SKM-1 treated with dmso at 0.1 percent for 144 hours (cell line): Measurements from ENCODE around the gene POLR3A.

Source experiments
- DNase-seq: peaks from one replicate; lab custom pipeline; 2025; ENCODE audit not compliant: unreplicated experiment; lab: John Stamatoyannopoulos, UW

Gene POLR3A

DNA sequence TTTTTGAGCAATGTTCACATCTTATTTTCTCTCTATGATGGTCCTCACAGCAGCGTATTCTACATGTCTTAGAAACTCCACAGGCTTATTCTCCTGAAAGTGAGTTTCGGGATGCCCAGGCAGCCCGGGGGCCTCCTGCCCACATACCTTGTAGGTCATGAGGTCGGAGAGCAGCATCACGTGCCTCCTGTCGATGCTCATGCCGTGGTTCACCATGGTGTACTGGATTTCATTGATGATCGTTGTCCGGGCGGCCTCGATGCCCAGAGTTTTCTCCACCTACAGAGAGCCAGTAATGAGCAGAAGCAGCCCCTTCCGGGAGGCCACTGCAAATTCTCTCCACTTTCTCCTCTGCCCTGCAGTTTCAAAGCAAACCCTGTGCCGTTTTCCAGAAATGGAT, 48.0 kb downstream of the POLR3A start:
- no peak for DNase-seq

DNA sequence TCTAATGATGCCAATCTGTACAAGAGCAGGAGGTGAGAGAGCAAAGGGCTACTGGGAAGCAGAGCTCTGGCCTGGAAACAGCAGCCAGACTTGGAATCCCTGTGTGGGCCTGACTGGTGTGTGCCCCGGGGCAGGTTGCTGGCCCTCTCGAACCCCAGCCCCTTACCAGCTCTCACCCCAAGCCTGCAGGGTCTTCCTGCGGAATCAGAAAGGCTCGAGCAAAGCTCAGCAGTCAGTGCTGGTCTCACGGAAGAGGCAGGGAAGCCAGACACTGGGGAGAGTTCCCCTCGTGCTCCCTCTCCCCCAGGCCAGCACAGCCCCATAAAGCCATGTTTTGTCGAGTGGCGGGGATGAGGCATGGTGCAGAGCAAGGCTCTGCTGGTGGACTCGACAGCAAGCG, 50.1 kb downstream of the POLR3A start:
- DNase-seq = no peak

DNA sequence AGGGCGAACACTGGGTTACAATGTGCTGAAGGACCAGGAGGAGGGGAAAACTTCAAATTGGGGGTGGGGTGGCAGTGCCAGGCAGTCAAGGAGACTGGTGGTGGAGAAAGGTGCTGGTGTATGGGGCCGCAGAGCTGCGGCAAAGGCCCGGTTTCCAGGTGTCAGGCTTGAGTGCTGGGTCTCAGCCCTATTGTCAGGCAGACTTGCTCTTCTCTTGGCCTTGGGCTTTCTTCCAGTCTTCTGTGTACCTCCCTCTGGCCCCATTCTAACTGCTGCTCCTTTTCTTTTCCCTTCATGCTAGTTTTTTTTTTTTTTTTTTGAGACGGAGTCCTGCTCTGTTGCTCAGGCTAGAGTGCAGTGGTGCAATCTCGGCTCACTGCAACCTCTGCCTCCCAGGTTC, 51.0 kb downstream of the POLR3A start:
- DNase-seq = no peak

DNA sequence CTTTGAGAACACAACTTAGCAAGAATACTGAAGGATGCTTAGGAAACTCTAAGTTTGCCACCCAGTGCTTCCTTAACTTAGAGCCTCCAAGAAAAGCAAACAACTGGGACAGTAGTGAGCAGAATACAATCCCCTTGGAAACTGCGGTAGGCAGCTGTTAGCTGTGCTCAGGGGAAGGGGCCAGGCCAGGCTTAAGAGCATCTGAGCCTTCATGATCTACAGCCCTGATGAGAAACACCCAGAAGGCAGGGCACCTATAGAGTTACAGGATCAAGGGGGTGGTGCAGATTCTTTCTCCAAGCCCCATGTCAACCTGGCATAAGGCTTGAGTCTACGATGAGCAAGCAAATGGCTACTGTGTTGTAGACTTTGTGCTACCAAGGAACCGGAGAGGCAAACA, 51.4 kb downstream of the POLR3A start:
- DNase-seq = no peak

GRCh38 chr10:77977016-77977415, 52.3 kb downstream of the POLR3A start:
- DNase-seq = no peak

DNA sequence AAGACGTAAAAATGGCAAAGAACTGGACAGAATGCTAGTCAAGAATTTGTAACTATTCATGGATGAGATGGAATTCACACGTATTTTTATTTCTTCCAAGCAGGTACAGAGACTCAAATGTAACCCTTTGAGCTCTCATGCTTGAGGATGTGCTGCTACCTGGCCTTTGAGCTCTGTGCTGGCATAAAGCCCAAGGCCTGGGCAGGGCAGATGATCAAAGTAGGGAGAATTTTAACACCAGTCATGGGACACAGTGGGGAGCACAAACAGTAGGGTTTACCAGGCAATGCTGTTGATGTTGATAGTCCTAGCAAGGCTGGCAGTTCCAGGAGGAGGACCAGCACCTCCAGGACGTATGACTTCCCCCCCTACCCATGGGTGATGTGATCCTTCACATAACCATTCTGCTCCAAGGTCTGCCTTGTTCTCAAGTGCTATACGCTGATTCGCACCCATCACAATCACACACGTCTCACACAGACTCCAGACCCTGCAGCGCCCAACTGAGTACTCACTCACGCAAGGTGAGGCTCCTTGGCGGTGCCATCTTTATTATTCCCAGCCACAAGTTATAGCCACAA, 54.1 kb downstream of the POLR3A start:
- no peak for DNase-seq

DNA sequence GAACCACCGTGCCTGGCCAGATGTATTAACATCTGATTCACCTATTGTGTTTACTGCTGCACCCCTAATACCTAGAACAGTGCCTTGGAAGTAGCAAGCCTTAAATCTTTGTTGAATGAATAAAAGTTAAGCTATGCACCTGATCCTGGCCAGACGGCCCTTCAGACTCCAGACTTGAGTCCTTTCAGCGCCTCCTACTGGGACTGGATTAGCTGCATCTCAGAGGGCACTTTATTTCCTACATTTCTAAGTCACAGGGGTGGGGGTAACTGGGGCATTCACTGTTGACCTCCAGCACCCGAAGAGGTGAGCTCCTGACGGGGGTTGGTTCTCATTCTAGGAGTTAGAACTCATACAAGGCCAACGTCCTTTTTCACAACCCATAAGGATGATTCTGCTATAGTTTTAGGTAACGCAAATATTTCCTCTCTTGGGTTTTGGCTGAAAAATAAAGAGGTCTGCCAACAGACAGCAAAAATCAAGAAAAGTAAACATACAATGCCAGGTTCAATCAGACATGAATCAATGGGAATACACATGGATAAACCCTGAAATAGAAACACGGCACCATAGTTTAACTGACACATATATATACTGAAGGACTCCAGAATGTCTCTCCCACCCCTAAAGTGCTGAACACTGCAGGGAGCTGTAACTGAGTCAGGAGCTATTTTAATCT, 54.8 kb downstream of the POLR3A start:
- peak; percentile 30 for DNase-seq

DNA sequence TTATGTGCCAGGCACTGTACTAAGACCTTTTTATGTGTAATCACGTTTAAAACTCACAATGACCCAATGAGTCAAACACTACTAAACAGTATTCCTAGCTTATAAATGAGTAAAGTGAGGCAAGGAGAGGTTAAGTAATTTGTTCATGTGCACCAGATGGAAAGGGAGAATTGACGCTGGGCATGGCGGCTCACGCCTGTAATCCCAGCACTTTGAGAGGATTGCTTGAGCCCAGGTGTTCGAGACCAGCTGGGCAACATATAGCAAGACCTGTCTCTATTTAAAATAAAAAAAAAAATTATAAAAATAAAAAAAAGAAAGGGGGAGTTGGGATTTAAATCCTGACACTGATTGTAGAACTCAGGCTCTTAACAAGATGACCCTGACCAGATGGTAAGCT, 56.0 kb downstream of the POLR3A start:
- DNase-seq = no peak

DNA sequence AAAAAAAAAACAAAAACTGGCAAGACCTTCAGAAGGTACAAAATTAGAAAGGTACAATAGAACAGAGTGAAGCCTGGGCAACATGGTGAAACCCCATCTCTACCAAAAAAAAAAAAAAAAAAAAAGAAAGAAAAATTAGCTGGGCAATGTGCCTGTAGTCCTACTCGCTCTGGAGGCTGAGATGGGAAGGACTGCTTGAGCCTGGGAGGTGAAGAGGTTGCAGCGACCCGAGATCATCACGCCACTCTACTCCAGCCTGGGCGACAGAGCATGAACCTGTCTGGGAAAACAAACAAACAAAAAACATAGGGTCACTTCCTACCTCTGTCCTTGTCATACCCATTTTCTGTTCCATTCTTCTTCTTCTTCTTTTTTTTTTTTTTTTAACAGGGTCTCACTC, 57.2 kb downstream of the POLR3A start:
- DNase-seq = no peak

DNA sequence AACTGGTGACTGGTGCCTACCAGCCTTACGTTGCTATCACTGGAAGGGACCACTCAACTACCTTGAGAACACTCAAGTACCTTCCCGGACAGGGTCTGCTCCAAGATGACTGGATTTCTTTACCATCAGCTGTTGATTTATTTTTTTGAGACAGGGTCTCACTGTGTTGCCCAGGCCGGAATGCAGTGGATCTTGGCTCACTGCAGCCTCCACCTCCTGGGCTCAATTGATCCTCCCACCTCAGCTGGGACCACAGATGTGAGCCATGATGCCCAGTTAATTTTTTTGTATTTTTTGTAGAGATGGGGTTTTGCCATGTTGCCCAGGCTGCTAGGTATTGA, 57.5 kb downstream of the POLR3A start:
- no peak for DNase-seq

DNA sequence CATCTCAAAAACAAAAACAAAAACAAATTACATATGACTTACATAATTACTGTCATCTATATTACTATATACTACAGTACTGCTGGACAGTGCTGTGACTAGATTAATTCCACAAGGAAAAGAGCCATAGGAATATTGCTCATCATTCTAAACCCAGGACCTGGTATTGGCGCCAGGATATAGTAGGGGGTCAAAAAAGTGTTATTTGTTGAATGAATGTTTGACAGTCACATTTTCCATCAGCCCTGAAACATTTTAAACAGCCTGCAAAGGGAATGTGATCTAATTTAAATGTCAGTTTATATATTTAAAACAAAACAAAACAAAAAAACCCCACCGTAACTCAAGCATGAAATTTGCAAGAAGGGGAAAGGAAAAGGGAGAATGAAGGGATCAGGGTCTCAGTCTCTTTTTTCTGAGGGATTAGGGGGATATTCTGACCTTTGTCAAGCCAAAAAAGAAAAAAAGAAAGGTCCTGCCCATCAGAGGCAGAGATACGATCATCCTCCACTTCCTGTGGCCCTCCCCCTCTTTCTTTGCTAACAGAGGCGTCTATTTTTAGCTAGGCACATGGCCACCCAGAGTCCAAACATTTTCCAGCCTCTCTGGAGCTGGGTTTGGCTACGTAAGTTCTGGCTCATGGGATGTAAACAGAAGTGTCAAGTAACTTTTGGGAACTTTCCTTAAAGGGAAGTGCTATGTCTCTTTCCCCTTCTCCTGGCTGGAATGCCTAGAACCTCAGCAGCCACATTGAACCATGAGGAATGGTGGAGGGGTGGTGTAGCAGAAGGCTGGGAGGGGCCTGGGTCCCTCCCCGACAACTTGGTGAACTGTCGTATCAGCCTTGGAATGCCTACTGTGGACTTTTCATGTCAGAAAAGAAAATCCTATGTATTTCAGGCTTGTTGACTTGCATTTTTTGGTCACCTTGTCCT, 58.2 kb downstream of the POLR3A start:
- peak; percentile 19 for DNase-seq

GRCh38 chr10:77969114-77969513, 60.2 kb downstream of the POLR3A start:
- DNase-seq = no peak

DNA sequence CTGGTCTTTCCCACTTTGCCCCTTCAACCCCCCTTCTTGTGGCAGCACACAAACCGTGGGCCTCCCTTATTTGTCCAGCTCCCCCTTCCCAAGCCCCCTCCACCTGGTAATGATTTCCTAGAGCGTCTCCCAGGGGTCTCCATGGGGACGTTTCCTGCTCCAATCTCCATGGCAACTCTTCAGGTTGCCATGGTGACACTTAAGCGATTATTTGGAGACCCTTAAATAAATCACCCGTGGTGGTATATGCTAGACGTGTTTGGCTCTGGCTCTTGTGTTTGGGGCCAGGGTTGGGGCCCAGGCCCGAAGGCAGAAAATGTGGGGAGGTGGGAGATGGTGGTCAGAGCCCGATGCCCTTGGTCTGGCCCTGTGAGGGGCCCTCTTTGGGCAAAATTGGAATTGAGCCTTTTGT, 61.7 kb downstream of the POLR3A start:
- no peak for DNase-seq

- no peak for DNase-seq
These were observed 64.0 kb downstream of the POLR3A start for GRCh38 chr10:77965294-77965693.

DNA sequence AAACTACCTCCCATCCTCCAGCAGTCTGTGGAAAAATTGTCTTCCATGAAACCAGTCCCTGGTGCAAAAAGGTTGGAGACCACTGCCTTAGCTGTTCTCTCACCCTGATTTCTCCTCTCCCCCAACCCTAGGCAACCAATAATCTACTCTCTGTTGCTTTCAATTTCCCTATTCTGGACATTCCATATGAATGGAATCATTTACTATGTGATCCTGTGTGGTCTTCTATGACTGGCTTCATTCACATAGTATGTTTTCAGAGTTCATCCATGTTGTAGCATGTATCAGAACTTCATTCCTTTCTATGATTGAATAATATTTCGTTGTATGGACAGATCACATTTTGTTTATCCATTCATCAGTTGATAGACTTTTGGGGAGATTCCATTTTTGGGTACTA, 64.5 kb downstream of the POLR3A start:
- DNase-seq = no peak

DNA sequence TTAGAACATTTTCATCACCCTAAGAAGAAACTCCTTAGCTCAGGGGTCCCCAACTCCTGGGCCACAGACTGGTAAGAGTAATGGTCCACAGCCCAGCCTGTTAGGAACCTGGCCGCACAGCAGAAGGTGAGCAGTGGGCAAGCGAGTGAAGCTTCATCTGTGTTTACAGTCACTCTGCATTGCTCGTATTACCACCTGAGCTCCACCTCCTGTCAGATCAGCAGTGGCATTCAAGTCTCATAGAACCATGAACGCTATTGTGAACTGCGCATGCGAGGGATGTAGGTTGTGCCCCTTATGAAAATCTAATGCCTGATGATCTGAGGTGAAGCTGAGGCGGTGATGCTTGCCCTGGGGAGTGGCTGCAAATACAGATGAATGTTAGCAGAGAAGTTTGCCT, 65.4 kb downstream of the POLR3A start:
- DNase-seq = no peak

- no peak for DNase-seq
These were observed 66.8 kb downstream of the POLR3A start for GRCh38 chr10:77962350-77963146.

DNA sequence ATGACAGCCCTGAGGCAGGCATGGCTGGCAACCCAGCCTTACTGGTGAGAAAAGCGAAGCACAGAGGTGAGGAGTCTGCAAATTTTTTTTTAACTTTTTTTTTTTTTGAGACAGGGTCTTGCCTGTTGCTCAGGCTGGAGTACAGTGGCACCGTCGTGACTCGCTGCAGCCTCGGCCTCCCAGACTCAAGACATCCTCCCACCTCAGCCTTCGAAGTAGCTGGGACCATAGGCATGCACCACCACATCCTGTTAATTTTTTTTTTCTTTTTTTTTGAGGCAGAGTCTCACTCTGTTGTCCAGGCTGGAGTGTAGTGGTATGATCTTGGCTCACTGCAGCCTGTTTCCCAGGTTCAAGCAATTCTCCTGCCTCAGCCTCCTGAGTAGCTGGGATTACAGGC, 67.6 kb downstream of the POLR3A start:
- DNase-seq = no peak

GRCh38 chr10:77960829-77961329, 68.4 kb downstream of the POLR3A start:
- no peak for DNase-seq

DNA sequence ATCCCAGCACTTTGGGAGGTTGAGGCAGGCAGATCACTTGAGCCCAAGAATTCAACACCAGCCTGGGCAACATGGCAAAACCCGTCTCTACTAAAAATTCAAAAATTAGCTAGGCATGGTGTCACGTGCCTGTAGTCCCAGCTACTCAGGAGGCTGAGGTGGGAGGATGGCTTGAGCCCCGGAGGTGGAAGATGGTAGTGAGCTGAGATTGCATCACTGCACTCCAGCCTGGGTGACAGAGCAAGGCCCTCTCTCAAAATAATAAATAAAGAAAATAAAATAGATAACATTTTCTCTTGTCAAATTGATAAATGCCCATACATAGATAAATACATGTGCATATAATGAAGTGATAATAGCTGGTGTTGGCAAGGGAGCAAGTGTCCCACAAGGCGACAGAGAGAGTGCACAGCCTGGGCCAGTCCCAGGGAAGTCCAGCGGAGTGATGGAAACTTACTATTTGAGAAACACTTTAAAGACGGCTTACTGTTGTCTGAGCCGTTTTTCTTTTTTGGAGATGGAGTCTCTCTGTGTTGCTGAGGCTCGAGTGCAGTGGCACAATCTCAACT, 69.3 kb downstream of the POLR3A start:
- DNase-seq = no peak

DNA sequence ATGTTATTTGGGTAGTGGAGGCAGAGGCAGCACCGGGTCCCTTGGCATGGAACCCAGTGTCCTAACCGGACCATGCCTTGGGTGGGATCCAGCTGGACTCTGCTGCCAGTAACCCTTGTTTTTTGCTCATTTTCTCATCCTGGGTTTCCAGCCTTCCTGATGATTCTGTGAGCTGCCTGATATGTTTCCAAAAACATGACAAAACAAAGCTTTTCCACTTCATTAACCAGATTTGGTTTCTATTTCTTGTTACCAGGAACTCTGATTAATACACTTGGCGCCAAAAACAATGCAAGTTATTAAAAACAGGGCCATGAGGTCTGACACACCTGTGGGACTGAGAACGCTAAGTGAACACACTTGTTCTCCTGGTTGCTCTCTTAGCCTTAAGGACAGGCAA, 69.9 kb downstream of the POLR3A start:
- no peak for DNase-seq
